HG03575 (cell line): ENCODE data around the gene LRFN3.
A peak's percentile ranks its signal among the peaks of the same experiment; 100 is the strongest.
"Not testable (repeated sequence)": the region's sequence is repeated elsewhere in the genome, so short reads cannot be mapped to it uniquely, and the experiment has no call there.

ENCODE experiments used
- ATAC-seq: cut with Tn5 transposase; IDR thresholded peaks from one replicate; pipeline ENCODE4 v1.9.1; 2021; ENCODE audit not compliant: unreplicated experiment, insufficient number of reproducible peaks, low FRiP score; ENCODE audit errors: extremely low read depth

LRFN3 gene

GRCh38 chr19:35935911-35936737, at the start of gene LRFN3:
Gene LRFN3, plus strand, starts transcription at chr19:35936374. Its CDS starts 3,052 bp downstream, at chr19:35939426.
- no peak for ATAC-seq

GRCh38 chr19:35887197-35887596, 49.0 kb upstream of the LRFN3 start:
- ATAC-seq: no peak

DNA sequence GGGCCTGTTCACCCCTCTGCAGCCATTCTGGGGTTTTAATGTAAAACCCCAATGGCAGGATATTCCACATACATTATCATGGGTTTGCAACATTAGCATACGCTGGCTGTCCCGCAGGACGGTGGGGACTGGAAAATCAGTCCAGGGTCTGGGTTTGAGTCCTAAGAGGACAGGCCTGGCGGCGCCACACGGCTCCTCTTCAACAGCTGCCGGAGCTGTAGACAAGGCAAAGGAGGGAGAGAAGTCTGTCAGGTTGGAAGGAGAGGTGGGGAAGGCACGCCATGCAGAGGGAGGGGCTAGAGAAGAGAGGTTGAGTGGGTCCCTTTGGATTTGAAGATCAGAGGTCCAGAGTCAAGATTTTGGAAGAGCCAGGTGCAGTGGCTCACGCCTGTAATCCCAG, 47.8 kb upstream of the LRFN3 start:
- no peak for ATAC-seq

- ATAC-seq: no peak
Measured at GRCh38 chr19:35889370-35890112, 46.6 kb upstream of the LRFN3 start.

DNA sequence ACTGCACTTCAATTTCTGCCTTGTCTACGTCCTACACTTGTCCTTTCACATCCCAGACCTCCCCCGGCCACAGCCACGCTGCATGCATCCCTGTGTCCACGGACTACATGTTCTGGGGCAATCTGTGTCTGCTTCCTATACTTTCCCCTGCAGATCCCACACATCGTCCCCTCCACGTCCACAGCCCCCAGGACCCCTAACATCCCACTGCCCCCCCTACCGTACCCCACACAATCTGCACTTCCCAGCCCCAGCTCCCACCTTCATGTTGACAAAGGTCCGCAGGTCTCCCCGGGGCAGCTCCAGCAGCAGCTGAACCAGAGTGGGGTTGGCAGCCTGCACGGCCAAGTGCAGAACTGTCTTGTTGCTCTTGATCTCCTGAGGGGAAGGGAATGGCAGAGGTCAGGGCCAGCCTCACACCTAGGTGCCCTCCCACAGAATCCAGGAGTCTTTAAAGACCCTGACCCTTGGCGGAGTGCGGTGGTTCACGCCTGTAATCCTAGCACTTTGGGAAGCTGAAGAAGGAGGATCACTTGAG, 46.0 kb upstream of the LRFN3 start:
- ATAC-seq: no peak

GRCh38 chr19:35891819-35892218, 44.4 kb upstream of the LRFN3 start:
- ATAC-seq: not testable (repeated sequence)

GRCh38 chr19:35894342-35894741, 41.8 kb upstream of the LRFN3 start:
- ATAC-seq: no peak

GRCh38 chr19:35895911-35896642, 40.1 kb upstream of the LRFN3 start:
- ATAC-seq: no peak

DNA sequence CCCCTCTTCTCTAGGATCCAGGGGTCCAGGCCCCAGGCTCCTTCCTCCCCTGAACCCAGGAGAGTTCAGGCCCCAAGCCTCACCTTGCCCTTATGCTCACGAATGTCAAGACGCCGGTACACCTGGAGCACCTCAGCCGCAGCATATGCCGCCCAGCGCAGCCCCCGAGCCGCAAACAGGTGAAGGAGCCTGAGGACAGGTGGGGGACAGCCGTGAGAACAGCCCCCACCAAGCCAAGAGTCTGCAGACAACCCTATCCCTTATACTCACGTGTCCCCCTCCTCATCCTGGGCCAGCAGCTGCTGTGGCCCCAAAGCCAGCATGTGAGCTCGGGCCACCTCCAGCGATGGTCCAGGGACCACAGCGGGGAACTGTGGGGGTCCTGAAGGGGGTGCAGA, 39.5 kb upstream of the LRFN3 start:
- ATAC-seq: no peak

DNA sequence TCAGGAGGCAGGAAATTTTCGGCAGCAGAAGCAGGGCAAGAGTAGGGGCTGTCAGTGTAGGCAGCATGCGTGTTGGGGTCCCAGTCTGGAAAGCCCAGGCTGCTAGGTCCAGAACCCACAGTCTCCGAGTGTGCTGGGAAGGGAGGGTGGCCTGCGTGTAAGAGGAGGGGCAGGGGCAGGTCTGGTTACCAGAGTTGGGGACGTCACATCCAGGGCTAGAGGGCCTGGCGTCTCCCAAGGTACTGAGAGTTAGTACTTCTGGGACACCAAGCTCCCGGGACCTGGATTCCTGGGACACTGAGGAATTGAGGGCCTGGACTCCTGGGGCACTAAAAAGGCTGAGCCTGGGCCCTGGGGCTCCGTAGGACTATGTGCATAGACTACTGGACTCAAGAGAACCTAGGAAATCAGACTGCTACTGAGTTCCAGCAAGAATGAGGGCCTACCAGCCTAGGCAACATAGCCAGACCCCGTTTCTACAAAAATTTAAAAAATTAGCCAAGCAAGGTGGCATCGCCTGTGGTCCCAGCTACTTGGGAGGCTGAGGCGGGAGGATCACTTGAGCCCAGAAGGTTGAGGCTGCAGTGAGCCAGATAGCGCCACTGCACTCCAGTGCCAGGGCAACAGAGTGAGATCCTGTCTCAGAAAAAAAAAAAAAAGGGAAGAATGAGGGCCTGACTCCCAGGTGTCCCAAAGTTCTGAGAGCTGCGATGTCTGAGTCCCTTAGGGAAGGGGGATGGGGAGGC, 38.3 kb upstream of the LRFN3 start:
- no peak for ATAC-seq

- no peak for ATAC-seq
Measured at GRCh38 chr19:35898499-35898809, 37.7 kb upstream of the LRFN3 start.

DNA sequence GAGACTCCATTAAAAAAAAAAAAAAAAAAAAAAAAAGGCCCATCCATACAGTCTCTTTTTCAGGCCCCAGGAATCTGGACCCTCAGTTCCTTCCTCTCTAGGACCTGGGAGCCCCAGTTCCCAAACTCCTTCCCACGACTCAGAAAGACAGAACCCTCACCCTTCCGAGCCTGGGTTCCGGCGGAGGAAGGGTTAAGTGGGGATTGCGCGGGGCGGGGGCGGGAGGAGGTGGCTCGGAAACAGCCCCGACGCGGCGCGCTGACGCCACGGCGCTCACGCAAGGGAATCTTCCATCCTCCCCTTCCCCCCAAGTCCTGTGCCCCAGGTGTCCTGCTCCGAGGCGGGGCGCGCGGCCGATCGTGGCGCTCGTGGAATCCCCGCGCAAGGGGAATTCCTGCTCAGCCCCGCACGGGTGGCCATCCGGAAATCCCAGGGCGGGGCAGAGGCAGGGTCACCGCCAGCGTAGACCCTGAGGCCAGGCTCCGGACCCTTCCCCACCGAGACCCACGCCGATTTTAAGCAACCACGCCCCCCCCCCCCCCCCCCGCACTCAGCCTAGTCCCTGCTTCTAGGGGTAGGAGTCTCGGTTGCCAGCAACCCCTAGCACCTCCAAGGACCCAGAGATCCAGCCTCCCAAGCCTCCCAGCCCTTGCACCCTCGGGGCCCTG, 36.5 kb upstream of the LRFN3 start:
- ATAC-seq: no peak

GRCh38 chr19:35901055-35901644, 35.0 kb upstream of the LRFN3 start:
- no peak for ATAC-seq

DNA sequence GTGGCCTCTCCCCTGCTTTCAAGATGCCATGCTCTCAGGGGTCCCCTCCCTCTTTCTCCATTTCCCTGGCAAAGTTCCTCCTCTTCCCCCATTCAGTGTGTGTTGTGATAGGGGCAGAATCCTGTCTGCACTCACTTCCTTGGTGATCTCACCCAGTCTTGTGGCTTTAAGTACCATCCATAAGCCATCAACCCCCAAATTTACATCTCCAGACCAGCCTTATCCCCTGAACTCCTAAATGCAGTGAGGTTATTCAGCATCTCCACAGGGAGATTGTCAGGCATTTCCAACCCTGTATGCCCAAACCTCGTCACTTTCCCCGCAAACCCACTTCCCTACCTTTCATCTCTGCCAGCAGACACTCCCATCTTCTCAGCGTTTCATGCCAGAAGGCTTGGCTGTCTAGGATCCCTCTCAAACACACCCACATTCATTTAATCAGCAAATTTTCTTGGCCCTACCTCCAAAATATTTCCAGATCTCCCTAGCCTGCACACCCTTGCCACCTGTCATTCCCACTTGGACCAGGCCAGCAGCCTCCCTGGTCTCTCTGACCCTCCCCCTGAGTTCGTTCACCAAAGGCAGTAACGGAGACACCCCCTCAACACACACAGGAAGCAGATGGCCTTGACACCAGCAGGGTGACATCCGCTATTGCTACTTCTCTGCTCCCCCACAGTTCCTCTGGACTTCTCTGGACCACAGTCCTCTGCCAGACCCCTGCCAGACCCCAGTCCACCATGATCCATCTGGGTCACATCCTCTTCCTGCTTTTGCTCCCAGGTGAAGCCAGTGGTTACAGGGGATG, 34.1 kb upstream of the LRFN3 start, which contains the start of gene HCST:
Gene HCST, plus strand, starts transcription at position 676 of the 808 bp plus-strand sequence. Its CDS starts 65 bp downstream, at position 741.
- ATAC-seq: no peak

DNA sequence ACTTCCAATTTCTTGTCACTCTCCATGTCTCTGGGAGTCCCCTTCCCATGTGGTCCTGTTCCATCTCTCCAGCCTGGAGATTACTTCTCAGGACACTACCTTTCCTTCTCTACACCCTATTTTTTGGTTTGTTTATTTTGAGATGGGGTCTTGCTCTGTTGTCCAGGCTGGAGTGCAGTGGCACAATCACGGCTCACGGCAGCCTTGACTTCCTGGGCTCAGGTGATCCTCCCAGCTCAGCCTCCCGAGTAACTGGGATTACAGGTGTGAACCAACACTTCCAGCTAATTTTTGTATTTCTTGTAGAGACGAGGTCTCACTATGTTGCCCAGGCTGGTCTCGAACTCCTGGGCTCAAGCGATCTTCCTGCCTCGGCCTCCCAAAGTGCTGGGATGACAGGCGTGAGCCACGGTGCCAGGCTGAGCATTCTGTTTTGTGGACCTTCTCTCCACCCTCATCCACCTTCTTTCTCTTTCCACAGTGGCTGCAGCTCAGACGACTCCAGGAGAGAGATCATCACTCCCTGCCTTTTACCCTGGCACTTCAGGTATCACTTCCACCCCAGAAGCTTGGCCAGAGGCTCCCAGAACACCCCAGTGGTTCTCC, 33.2 kb upstream of the LRFN3 start:
- no peak for ATAC-seq

DNA sequence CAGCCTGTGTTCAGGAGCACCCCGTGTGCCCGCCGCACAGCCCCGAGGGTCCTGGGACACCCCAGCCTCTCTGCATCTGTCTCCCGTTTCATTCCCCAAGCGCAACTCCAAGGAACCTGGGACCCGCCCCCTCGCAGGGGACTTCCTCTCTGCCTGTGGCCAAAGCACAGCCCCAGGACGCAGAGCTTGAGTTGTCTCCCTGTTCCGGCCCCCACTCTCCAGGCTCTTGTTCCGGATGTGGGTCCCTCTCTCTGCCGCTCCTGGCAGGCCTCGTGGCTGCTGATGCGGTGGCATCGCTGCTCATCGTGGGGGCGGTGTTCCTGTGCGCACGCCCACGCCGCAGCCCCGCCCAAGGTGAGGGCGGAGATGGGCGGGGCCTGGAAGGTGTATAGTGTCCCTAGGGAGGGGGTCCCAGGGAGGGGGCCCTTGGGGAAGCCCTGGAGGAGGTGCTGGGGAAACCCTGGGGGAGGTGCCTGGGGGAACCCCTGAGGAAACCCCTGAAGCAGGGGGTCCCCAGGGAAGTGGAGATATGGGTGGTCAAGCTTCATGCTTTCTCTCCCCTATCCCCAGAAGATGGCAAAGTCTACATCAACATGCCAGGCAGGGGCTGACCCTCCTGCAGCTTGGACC, 32.5 kb upstream of the LRFN3 start:
- ATAC-seq: peak; percentile 33
